Suppressor macrophage (primary cell): ENCODE measurements around the gene EML1.

ENCODE experiments used
- DNase-seq, 4 experiments: peaks; one replicate each; pipeline ENCODE4 v3.0.0-alpha.2; 2020 to 2022

EML1 gene

DNA sequence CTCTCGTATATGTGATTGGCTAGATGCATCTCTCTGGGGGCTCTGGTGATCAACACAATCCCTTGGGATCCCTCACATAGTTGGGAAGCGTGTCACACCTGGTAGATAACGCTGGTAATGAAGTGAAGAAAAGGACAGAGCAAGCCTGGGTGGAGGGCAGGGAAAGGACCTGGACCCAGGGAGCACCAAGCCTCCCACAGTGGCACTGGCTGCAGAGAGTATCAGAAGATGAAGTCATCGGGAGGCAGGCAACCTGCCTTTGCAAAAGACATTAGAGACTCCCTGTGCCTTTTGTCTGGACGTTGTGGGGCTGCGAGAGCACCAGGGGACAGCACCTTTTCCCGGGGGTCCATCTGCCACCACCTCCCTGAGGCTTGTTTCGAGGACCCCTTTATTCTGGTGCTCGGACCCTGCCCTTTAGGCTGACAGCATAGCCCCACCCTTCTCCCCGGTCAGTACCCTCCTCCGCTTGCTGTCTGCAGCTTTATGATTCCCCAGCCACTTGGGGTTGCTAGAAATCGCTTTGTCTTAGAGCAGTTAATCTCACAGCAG, 116.4 kb downstream of the EML1 start:
- no peak for DNase-seq

DNA sequence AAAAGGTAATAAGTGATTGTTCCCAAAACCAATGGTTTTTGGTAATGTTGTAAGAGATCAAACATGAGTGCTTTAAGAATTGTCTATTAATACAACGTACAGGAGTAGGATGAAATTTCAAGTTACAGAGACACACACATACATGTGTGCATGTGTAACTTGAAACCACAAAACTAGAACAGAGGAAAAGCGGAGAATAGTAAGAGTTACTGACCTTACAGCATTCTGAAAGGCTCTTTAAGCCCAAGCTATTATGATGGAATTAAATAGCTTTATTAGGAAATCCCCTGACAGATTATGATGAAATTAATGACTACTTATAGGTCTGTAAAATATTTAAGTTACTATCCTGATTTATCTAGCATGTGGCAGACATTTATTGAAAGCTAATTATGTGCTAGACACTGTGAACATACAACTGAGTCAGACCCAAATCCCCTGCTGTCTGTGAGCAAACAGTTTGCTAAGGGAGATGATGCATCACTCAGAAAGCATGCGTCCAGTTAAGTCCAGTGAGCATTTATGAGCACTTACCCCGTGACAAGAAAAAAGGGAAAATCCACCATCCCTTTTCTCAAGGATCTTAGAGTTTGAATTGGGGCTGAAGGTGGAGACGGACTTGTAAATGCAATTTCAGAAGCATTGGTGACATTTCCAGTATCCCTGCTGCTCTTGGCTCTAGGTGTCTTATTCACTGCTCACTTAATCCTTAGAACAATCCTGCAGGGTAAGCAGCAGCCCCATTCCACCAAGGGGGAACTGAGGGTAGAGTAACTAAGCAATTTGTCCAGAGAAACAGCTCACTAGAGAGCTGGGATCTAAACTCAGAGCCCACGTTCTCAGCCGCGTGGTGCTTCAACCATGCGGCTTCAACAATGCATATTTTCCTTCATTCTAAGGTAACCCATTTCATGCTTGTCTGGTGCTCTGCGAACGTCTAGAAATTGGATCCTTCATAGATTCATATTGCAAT, 117.4 kb downstream of the EML1 start:
- DNase-seq = no peak

DNA sequence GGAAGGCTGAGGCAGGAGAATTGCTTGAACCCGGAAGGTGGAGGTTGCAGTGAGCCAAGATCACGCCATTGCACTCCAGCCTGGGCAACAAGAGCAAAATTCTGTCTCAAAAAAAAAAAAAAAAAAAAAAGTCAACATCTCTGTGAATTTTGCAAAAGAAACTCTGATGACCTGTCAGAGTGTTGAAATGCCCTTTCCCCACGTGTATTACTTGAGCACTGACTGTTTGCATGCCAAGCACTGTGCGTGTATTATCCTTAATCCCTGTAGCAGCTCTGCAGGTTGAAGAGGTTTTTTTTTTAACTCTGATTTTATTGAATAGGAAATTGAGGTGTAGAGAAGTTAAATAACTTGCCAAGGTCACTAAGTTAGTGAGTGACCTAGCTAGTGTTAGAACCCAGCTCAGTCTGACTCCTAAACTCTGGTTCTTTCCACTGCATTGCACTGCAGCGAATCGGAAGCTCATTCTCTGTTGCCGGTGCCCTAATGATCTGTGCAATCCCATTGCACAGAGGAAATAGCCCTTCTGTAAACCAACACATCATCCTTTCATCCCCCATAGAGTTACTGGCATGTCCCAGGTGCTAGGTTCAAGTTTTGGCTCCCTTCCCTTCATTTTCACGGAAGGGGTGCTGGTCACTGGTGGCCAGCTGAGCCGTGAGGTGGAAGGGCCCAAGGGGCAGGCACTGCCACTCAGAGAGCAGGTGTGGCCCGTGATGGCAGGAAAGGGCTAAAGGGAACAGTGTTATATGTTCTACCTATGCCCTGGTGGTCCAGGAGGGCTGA, 122.3 kb downstream of the EML1 start:
- no peak for DNase-seq

DNA sequence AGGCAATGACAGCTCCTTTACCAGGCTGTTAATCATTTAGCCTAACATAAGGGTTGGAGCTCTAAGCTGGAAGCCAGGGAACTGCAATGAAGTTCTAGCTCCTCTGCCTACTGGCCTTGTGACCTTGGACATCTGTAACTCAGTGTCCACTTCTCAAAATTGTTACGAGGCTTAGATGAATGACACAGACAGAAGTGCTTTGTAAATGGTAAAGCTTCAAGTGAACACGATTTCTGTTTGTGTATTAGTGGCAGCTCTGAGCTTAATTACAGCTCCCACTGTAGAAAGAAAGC, 122.8 kb downstream of the EML1 start:
- no peak for DNase-seq

DNA sequence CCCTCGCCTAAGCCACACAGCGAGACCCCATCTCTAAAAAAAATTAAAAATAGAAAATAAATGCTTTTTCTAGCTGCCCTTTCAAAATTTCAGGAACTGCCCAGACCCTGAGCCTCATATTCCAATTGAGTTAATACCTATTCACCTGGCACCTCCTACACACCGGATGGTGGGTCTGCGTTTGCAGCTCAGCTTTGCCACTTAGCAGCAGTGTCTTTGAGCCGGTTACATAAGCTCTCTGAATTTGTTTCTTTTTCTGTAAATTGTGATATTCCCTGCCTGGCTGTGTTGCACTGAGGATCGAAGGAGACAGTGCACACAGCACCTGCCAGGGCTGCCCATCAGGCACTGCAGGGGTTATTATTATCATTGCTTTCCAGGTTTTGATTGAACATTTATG, 125.6 kb downstream of the EML1 start:
- no peak for DNase-seq

DNA sequence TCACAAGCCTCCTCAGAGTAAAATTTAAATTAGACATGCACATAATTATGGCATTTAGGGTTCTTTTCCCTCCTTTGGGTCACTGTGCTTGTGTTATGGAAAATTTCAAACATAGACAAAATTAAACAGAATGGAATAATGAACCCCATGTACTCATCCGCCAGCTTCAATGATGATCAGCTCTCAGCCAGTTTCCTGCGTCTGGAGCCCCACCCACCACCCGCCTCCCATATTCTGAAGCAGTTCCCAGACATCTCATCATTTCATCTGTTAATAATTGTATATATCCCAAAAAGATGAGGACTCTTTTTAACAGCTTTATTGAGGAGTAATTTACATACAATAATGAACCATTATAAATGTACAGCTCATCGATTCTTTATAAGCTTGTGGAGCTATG, 128.2 kb downstream of the EML1 start:
- DNase-seq = no peak

DNA sequence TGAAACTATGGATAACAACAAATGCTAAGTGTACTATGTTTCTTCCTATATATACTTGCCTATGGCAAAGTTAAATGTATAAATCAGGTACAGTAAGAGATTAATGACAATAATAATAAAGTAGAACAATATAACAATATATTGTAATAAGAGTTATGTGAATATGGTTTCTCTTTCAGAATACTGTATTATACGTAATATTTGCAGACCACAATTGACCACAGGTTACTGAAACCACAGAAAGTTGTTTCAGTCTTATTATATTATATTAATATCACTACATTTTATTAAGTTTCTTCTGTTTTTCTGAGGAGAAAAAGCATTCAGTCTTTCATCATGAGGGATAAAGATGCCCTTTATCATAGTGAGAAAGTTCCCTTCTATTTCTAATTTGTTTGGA, 131.2 kb downstream of the EML1 start:
- DNase-seq = no peak

DNA sequence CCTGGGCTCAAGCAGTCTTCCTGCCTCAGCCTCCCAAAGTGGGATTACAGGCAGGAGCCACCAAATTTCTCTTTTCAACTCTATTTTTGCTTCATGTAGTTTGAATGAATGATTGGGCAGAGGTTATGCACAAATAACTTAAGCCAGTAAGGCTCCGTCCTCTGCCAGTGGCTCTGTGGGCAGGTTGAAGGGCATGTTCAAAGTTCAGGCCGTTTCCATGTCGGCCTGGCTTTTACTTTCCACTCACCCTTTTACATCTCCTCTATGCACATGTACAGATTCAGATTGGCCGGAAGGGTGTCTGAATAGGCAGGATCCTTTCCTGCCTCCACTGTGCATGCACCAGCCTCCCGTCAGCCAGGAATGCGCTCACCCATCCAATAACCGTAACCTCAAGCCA, 132.3 kb downstream of the EML1 start:
- no peak for DNase-seq

DNA sequence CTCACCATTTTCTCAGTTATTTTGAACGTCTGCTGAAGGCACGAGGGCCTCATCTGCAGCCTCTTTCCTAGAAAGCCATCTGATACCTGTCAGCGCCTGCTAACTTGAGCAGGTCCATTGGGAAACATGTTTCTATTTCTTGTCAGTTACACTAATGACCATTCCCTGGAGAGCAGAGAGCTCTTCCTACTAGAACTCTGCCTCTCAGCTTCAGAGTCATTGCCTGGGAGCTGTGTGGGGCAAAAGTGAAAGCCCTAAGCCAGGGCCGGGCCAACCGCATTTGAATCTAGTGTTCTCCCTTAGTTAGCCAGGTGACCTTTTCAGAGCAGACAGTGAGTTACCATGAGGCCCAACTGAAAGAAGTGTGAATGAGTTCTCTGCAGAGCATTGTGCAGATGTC, 135.8 kb downstream of the EML1 start:
- no peak for DNase-seq

DNA sequence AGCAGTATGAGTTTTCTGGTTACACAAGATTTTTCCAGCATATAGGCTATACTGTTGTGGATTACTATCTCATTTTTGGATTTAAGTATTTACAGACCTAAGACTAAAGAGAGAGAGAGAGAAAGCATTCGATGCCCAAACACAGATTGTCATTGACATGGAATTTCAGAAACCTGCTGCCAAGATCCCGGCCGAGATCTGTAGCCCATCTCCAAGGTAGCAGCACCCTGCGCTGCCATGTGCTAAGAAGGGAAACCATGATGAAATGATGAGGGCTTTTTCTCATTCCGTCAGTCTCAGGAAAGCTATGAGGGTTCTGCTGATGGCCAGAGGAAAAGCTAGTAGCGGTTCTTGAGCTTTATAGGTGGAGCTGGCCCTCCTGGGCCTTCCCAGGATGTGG, 136.4 kb downstream of the EML1 start:
- DNase-seq = no peak

DNA sequence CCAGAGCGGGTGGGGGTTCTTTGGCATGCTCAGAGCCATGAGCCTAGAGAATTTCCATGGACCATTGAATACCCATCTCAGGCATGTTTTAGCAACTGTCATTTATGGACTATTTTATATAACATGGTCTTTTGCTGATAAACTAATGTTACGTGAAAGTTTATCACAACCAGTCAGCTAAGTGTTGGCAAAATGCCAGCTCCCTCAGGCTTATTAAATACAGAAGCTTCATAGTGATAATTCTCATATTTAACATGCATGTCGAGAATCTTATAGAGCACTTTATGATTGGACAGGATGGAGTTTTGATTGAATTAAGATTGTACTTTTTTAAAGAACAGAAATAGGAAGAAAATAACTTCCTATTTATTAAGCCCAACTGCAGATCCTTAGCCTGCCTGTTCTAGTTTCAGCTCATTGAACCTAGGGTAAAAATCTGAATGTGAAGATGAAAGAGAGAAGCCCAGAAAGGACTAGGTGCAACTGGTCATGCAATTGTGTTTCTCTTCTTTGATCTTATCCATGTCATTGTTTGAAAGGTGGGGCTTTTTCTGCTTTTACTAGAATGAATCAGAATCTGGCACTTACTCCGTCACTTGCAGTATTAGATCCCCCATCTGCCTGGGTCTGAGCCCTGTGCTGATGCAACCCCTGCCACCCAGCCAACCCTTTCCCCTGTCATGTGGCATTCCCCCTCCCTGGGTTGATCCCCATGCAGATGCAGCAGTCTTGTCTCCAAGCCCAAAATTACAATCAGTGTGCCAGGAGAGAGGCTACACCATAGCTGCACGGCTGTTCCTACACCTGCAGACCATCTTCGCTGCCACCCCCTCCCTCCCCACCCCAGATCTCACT, 137.4 kb downstream of the EML1 start:
- DNase-seq = peak in 1 of 4 experiments; percentile 3

DNA sequence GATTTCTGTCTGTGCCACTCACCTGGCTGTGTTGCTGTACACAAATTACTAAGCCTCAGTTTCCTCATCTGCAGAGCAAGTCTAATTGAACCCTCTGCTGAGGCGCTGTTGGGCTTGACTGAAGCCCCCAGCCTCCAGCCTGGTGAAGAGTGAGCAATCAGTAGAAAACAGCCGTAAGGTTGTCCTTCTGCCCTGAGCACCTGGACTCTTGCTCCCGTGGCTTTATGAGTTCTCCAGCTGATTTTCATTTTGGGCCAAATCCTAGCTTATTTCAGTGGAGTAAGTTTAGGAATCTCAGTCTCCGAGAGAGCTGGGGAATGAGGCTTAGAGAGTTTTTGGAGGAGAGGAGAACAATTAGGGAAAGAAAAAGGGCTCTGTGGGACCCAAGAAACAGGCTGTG, 138.1 kb downstream of the EML1 start:
- DNase-seq = no peak

DNA sequence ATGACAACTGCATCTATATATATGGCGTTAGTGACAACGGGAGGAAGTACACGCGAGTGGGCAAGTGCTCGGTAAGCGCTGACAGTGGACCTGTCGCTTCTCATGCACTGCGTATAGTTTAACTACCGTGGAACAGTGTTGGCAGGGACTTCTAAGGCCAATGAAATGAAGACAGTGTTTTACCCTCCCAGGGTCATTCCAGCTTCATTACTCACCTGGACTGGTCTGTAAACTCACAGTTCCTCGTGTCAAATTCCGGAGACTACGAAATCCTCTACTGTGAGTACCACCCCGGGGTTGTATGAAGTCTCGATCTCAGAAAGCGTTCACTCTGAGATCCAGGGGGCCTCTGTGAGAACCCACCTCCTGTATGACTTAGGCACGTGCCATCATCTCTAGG, 142.8 kb downstream of the EML1 start:
- no peak for DNase-seq

DNA sequence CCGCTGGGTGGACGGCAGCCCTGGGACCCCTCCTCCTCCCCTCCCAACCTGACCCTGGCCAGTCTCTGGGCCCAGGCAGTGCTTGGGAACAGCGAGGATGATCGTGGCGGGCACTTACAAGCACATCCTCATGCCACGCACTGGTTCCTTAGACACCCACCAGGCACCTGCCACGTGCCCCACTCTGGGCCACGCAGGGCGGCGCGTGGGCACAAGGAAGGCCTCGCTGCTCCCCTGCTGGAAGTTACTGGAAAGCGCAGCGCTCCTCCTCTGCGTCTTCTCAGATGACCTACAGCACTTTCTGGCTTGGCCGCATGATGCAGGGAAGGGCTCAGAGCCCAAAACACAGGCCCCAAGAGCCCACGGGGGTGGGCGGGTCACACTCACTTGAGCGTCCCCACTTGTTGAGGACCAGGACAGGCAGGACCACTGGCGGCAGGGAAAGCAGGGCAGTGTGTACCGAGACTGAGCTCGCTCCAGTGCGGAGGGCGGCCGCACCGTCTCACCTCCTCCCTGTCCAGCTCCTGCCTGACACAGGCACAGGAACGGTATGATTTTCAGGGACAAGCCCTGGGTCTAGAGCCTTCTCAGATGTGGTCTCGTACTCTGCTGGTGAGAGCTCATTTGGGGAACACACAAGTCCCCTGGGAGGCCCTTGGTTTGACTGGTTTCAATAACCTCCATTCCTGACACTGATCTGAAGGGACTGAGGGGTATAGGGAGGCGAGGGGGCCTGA, 143.7 kb downstream of the EML1 start:
- DNase-seq = no peak

DNA sequence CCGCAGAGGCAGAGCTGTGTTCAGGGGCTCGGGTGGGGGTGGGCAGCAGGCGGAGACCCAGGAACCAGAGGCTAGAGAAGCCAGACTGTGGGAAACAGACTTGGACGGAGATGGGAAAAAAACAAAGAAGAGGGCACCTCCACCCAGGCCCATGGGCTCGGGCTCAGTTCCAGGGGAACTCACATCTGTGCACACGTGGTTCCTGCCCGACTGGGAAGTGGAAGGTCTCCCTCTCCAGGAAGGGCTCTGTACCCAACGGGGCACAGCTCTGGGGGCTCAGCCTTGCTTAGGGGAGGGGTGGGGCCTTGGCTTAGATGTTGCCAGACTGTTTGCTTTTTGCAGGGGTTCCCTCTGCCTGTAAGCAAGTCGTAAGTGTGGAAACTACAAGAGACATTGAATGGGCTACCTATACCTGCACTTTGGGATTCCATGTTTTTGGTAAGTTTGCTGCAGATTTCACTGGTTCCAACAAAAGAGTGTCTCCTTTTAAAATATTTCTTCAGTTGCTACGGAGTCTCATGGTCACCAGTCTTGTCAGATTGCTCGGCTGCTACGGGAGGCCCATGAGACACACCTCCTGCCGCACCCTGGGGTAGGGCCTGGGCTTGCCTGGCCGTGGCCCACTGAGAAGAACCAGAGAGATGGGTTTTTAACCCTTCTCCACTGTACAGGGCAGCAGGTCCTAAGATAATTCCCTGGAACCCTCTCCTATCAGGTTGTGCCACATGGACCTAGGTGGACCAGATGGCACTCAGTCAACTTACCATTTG, 144.4 kb downstream of the EML1 start:
- DNase-seq = no peak

DNA sequence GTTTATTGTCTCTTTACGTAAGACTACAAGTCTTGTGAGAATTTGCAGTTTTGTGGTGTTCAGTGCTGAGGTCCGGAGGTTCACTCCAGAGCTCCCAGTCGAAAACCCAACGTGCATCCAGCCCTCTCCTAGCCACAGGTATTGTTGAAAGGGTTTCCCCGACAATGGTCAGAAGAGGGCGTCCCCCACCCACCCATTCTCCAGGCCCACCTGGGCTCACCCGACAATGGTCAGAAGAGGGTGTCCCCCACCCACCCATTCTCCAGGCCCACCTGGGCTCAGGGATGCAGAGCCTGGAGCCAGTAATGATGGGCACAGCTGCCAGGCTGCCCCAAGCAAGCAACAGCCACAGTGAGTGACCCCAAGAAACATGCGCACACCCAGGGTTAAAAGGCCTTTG, 145.2 kb downstream of the EML1 start:
- DNase-seq = no peak

DNA sequence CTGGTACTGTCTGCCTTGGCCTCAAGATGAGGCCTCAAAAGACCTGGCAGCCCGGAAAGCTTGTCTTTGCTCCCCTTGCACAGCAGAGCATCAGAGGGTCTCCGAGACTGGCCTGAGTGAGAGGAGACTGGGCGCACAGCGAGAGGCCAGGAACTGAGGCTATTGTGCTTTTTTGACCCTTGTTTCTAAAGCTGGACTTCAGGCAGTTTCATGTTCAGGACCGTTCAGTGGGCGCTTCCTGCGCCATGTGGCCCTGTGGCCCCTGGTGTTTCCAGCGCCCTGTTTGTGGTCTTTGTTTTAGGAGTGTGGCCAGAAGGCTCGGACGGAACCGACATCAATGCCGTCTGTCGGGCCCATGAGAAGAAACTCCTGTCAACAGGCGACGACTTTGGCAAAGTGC, 145.7 kb downstream of the EML1 start:
- no peak for DNase-seq

DNA sequence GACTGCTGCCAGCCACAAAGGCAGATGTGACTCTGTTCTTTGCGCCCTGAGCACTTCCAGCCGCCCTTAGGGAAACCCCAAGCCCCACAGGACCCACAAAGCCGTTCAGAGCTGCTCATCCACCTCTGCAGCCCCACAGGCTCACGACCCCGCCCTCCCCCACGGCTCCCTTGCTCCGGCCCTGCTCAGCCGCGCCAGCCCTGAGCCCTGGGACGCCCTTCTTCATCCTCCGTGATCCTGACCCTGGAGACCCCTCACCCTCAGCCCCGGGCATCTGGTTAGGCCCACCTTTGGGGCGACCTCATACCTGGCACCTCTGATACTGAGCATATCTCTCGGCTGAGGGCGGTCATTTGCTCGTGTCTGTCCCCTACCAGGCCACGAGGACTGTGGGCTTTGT, 146.2 kb downstream of the EML1 start:
- no peak for DNase-seq

DNA sequence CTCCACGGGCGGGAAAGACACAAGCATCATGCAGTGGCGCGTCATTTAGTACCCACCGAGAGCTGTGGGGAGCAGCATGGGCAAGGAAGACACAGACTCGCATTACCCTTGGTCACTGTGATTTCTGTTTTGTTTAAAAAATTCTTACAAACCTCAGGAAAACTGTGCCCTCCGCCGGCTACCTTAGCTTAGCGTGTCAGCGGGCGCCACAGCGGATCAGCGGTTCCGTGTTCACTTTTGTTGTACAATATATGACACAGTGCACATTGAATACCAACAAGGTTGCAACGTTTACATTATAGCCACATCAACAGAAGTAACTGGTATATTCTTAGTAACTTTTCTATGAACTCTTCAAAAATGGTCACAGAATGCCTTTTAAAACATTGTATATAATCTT, 146.9 kb downstream of the EML1 start:
- no peak for DNase-seq

DNA sequence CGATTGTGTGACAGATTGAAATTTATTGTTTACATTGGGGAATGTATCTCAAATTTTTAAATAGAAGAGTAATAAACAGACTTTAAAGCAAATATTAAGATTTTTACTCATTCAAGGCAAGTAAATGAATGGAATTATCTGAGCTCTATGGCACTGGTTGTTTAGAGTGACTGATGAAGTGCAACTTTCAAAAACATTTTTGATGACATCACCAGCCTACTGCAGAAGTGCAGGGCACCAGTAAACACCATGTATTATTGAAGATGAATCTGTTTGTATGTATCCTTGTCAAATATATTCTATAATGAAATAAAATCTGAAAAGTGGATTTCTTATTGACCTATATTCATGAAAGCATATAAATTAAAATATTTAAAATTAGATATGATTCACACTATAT, 148.0 kb downstream of the EML1 start:
- DNase-seq = no peak

DNA sequence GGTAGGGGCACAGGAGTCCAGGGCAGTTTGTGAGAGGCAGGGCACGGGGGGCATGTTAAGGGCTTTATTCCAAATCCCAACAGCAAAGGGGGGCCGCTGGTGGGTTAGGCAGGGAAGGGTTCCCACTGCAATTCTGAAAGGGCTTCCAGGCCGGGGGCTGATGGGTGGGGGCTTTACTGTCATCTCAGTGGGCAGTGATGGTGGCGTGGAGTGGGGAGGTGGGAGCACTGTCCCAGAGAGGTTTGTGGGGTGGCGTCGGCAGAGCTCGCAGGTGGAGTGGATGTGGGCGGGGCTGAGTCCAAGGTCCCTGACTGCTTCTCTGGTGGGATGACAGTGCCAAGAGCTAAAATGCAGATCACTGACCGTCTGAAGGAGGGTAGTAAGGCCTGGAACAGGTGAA, 150.4 kb downstream of the EML1 start:
- DNase-seq = no peak
